ENCODE results near the gene KCNMB1.

DNA sequence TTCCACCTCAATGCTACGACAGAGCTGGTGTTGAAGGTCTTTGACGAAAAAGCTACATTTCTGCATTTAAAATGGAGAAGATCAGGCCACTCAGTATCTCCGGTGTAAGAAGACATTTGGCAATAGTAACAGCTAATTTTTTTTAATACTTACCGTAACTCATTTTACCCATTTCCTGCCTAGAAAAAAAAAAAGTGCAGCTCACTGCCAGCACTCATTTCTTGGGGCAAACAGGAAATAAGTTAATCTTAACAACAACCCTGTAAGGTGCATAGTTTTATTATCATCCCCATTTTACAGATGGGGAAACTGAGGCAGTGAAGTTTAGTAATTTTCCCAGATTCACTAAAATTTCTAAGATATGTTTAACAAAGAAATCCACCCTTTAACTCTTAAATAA is 27.4 kb upstream of the KCNMB1 start:
- TF ChIP-seq, protein P1, sequence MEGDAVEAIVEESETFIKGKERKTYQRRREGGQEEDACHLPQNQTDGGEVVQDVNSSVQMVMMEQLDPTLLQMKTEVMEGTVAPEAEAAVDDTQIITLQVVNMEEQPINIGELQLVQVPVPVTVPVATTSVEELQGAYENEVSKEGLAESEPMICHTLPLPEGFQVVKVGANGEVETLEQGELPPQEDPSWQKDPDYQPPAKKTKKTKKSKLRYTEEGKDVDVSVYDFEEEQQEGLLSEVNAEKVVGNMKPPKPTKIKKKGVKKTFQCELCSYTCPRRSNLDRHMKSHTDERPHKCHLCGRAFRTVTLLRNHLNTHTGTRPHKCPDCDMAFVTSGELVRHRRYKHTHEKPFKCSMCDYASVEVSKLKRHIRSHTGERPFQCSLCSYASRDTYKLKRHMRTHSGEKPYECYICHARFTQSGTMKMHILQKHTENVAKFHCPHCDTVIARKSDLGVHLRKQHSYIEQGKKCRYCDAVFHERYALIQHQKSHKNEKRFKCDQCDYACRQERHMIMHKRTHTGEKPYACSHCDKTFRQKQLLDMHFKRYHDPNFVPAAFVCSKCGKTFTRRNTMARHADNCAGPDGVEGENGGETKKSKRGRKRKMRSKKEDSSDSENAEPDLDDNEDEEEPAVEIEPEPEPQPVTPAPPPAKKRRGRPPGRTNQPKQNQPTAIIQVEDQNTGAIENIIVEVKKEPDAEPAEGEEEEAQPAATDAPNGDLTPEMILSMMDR (IDR thresholded peaks at IDR 0.05): no peak
- TF ChIP-seq ZFX (IDR thresholded peaks at IDR 0.05; ENCODE audit: borderline replicate concordance): no peak
